Psoas muscle (tissue), 8 donors: Measurements from ENCODE around the gene OR9A2. TPM values are rescaled to one million over a fixed set of nuclear protein-coding genes. Genes with fewer than 3 reads are reported as not detected.

ENCODE experiments used
- ATAC-seq, 4 donors: fragments of 200-7000 bp; cut with Tn5 transposase; one replicate each; pipeline ENCODE4 v1.9.1; 2020; ENCODE audit warnings: moderate library complexity in 3 of 4, mild to moderate bottlenecking in 2 of 4
- DNase-seq, 2 donors: peaks; one replicate each; pipeline ENCODE4 v3.0.0-alpha.2; 2020
- H3K27ac ChIP-seq: fragments of 200-600 bp; one replicate; pipeline ENCODE4 v1.8.0; 2022
- H3K27me3 ChIP-seq, 3 donors: fragments of 200-600 bp in 1 of 3; one replicate each; pipeline versions ENCODE4 v1.6.1 to v1.8.0; 2013 to 2022; ENCODE audit warnings: low read length in 2 of 3, mild to moderate bottlenecking in 2 of 3, moderate library complexity in 1 of 3; ENCODE audit not compliant: insufficient read depth in 3 of 3
- H3K36me3 ChIP-seq, 2 donors: fragments of 200-600 bp in 1 of 2; one replicate each; pipeline versions ENCODE4 v1.6.1 to v1.8.0; 2013 to 2022; ENCODE audit warnings: low read depth in 1 of 2, mild to moderate bottlenecking in 1 of 2, moderate library complexity in 1 of 2; ENCODE audit not compliant: insufficient read depth in 1 of 2
- H3K4me1 ChIP-seq: fragments of 200-600 bp; one replicate; pipeline ENCODE4 v1.8.0; 2022
- H3K4me3 ChIP-seq: fragments of 200-600 bp; one replicate; pipeline ENCODE4 v1.8.0; 2022; ENCODE audit warnings: mild to moderate bottlenecking
- H3K9me3 ChIP-seq: fragments of 200-600 bp; one replicate; pipeline ENCODE4 v1.8.0; 2022
- CTCF ChIP-seq: fragments of 200-600 bp; IDR thresholded peaks from one replicate; pipeline ENCODE4 v1.8.0; 2022; ENCODE audit warnings: antibody characterized with exemption
- WGBS, 3 donors: extraction: QIAGEN DNeasy Blood & Tissue Kit; methylation state at CpG; one replicate each; pipeline versions ENCODE4 v1.1.6 to v1.1.7; 2013; 5-methylcytosine and 5-hydroxymethylcytosine counted together
- intact Hi-C, 2 donors: fragments of 100-400 bp; cut with DNase I; formaldehyde crosslinking; loops; one replicate each; pipeline versions ENCODE4 v1.11.0 to v1.14.2; 2022
- polyA plus RNA-seq, 3 donors: library from polyadenylated mRNA; stranded (reverse); fragments of 200-250 nt; gene quantifications; one replicate each; pipeline ENCODE4 v1.2.3, GENCODE V29; 2013
- total RNA-seq, 4 donors: library from RNA; stranded (reverse); fragmentation: NEBNext Ultra II Directional in 2 of 4; extraction: Animal tissue kit (Norgen Biotek cat#: 25700) in 2 of 4; gene quantifications; one replicate each; pipeline versions ENCODE4 v1.2.1 to v1.2.4, GENCODE V29; 2021 to 2023
- donor health status: healthy with polysubstance abuse.
- donor health status: DM: no; HTN: no; CAD: no; lungs with moderate emphysema.
- donor health status: Bipolar disorder and iron deficiency.
- donor health status: healthy.
- donor health status: DM: yes; HTN: yes; CAD: no.
- donor health status: DM: no; HTN: no; CAD: no.
- donor health status: DM: no; HTN: no; CAD: no.
- donor health status: DM: yes; HTN: yes; CAD: no.

Gene OR9A2
- total and polyA plus RNA-seq, 7 donors, result not detected

- WGBS, 3 donors, result 88 to 92% (median 91%) methylated on average over 5 of the region's 5 CpGs
- ATAC-seq, result no peak
These were observed 11.7 kb upstream of the OR9A2 start for GRCh38 chr7:143038635-143039034.

GRCh38 chr7:143027683-143028082 is 751 bp upstream of the OR9A2 start:
- no peak for TF ChIP-seq CTCF
- no peaks in the 10 kb centered on the region for H3K27me3 ChIP-seq
- DNase-seq (no peak), ATAC-seq (no peak)
- H3K4me3 ChIP-seq, result no peak overlapping the region
- 33 to 42% (median 36%) methylated on average over 2 of the region's 2 CpGs for WGBS, 3 donors
- H3K9me3 ChIP-seq, result no peaks in the 10 kb centered on the region
- H3K36me3 ChIP-seq, result no peaks in the 10 kb centered on the region
- no peak overlapping the region for H3K27ac ChIP-seq
- H3K4me1 ChIP-seq, result no peaks in the 10 kb centered on the region
- intact Hi-C loops, result no loop called here

More at GRCh38 chr7:143038635-143039034, 11.7 kb upstream of the OR9A2 start:
- Histone ChIP-seq H3K27me3 (no peaks in the 10 kb centered on the region), H3K36me3 (no peaks in the 10 kb centered on the region), H3K9me3 (no peaks in the 10 kb centered on the region), H3K4me1 (no peaks in the 10 kb centered on the region), H3K4me3 (no peak overlapping the region), H3K27ac (no peak overlapping the region)
- intact Hi-C loops, result no loop called here
- DNase-seq, result no peak
- TF ChIP-seq CTCF, result no peak

DNA sequence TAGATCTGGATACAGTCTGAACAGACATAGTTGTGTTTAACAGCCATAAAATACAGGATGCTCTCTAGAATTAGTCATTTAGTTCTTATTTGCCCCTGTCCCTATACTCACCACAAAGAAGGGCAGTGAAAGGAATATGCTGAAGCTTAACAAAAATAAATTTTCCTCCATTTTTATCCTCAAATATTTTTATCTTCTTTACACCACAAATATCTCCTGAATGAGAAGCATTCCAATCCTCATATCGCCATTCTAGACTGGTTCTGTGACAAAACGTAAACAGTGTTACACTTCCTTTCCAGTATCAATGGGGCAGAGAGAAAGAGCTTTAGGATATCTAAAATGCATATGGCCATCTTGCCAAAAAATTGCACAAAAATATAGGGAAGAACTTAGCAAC is 1.6 kb downstream of the OR9A2 start:
- Histone ChIP-seq H3K9me3 (no peaks in the 10 kb centered on the region), H3K36me3 (no peaks in the 10 kb centered on the region), H3K4me1 (no peaks in the 10 kb centered on the region), H3K27me3 (no peaks in the 10 kb centered on the region), H3K4me3 (no peak overlapping the region), H3K27ac (no peak overlapping the region)
- ATAC-seq (no peak), DNase-seq (no peak)
- 88 to 91% (median 90%) methylated on average over 2 of the region's 2 CpGs for WGBS, 3 donors
- no peak for TF ChIP-seq CTCF
- intact Hi-C loops, result no loop called here

GRCh38 chr7:143023047-143023446 is 3.9 kb downstream of the OR9A2 start:
- intact Hi-C loops, result no loop called here
- no peaks in the 10 kb centered on the region for H3K36me3 ChIP-seq
- ATAC-seq, result no peak
- no peaks in the 10 kb centered on the region for H3K27me3 ChIP-seq
- H3K27ac ChIP-seq, result no peak overlapping the region
- TF ChIP-seq CTCF, result no peak
- no peak for DNase-seq
- no peaks in the 10 kb centered on the region for H3K9me3 ChIP-seq
- H3K4me1 ChIP-seq, result no peaks in the 10 kb centered on the region
- H3K4me3 ChIP-seq, result no peak overlapping the region

DNA sequence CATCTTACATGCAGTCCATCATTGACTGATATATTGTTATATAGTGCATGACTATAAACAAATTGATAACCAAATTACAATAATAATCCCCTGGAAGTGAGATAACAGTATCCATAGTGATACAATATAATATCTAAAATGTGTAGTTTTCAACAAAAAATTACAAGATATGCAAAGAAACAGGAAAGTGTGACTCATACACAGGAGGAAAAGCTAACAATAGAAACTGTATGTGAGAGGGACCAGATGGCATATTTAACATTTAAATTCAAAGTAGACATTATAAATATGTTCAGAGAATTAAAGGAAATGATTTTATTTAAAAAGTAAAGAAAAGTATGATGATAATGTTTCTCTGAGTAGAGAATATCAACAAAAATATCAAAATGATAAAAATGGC is 8.0 kb downstream of the OR9A2 start:
- Histone ChIP-seq H3K27me3 (no peaks in the 10 kb centered on the region), H3K36me3 (no peaks in the 10 kb centered on the region), H3K9me3 (no peaks in the 10 kb centered on the region), H3K4me3 (no peak overlapping the region), H3K27ac (no peak overlapping the region), H3K4me1 (no peaks in the 10 kb centered on the region)
- ATAC-seq (no peak), DNase-seq (no peak)
- intact Hi-C loops, result no loop called here
- TF ChIP-seq CTCF, result no peak
